HepG2 (cell line): ENCODE data around the gene RHBG. TPM values are rescaled to one million over a fixed set of nuclear protein-coding genes. Genes with fewer than 3 reads are reported as not detected.
A peak's percentile ranks its signal among the peaks of the same experiment; 100 is the strongest.

Experiments
- ATAC-seq: fragments of 200-7000 bp; cut with Tn5 transposase; 3 replicates; pipeline ENCODE4 v1.9.1; 2020; ENCODE audit warnings: mild to moderate bottlenecking, moderate library complexity
- BruUV-seq: library from RNA; stranded (reverse); fragments of 400-500 nt; replicated peaks from 2 replicates; lab custom pipeline; 2021; lab: Mats Ljungman, UMichigan
- CTCF ChIA-PET: fragments of 300-600 bp; formaldehyde crosslinking; extraction: SDS; loops from one replicate; lab custom pipeline; 2021; ENCODE audit warnings: low total read pairs, inconsistent platforms, low intra/inter-chr PET ratio; lab: Yijun Ruan, JAX
- POLR2A ChIA-PET: fragments of 350-600 bp; sonication (Branson Sonifier 250); formaldehyde crosslinking; loops from one replicate; lab custom pipeline; 2020; ENCODE audit warnings: antibody characterized with exemption, inconsistent platforms; lab: Yijun Ruan, JAX
- DNase-seq: peaks from one replicate; pipeline ENCODE4 v3.0.0-alpha.2; 2015; ENCODE audit warnings: low spot score
- FAIRE-seq: peaks from 3 replicates; lab custom pipeline; 2011; peaks lifted over from hg19 to GRCh38; lab: Jason Lieb, UNC
- H2AFZ ChIP-seq: one replicate; pipeline ENCODE4 v1.6.1; 2011; ENCODE audit warnings: low read length, inconsistent platforms
- H3K27ac ChIP-seq: fragments of 300-600 bp; 3 replicates; pipeline ENCODE4 v1.8.0; 2011; ENCODE audit warnings: mixed run types, mild to moderate bottlenecking, mixed read lengths, low read length, inconsistent platforms; ENCODE audit not compliant: insufficient read depth; ENCODE audit errors: extremely low read length
- H3K27me3 ChIP-seq, 2 experiments: fragments of 200-600 bp in 1 of 2; 2 replicates in 1 of 2; 3 replicates in 1 of 2; pipeline versions ENCODE4 v1.6.0 to v1.8.0; 2011; ENCODE audit warnings: low read length in 2 of 2, mild to moderate bottlenecking in 2 of 2, moderate library complexity in 2 of 2, inconsistent platforms in 1 of 2; ENCODE audit not compliant: insufficient read depth in 2 of 2, control insufficient read depth in 1 of 2
- H3K36me3 ChIP-seq, 2 experiments: fragments of 200-600 bp in 1 of 2; replicated peaks in 1 of 2; 2 replicates in 1 of 2; 3 replicates in 1 of 2; pipeline versions ENCODE4 v1.5.1 to v1.8.0; 2011; ENCODE audit warnings: low read length in 2 of 2, inconsistent platforms in 1 of 2; ENCODE audit not compliant: insufficient read depth in 2 of 2, control insufficient read depth in 1 of 2
- H3K4me1 ChIP-seq: 2 replicates; pipeline ENCODE4 v1.5.1; 2012; ENCODE audit warnings: low read length, inconsistent platforms; ENCODE audit not compliant: insufficient read depth
- H3K4me2 ChIP-seq: 2 replicates; pipeline ENCODE4 v1.6.0; 2011; ENCODE audit warnings: low read depth, low read length, inconsistent platforms
- H3K4me3 ChIP-seq, 3 experiments: fragments of 200-600 bp in 1 of 3; sonication (generic), shearing (Covaris generic) in 1 of 3; replicated peaks in 1 of 3; 2 replicates each; pipeline ENCODE4 v1.5.1; 2011 to 2016; ENCODE audit warnings: low read length in 3 of 3, inconsistent platforms in 2 of 3, low read depth in 2 of 3, mild to moderate bottlenecking in 2 of 3, control low read depth in 1 of 3, mixed read lengths in 1 of 3; ENCODE audit not compliant: insufficient read depth in 1 of 3
- H3K79me2 ChIP-seq: one replicate; pipeline ENCODE4 v1.6.1; 2011; ENCODE audit warnings: low read length, inconsistent platforms; ENCODE audit not compliant: insufficient read depth
- H3K9ac ChIP-seq: 2 replicates; pipeline ENCODE4 v1.6.0; 2011; ENCODE audit warnings: mild to moderate bottlenecking, low read depth, low read length, inconsistent platforms; ENCODE audit not compliant: insufficient read depth
- H3K9me3 ChIP-seq: 2 replicates; pipeline ENCODE4 v1.5.1; 2012; ENCODE audit warnings: mild to moderate bottlenecking, low read length
- H4K20me1 ChIP-seq: 2 replicates; pipeline ENCODE4 v1.6.0; 2011; ENCODE audit warnings: inconsistent platforms, mild to moderate bottlenecking, low read length, moderate library complexity; ENCODE audit not compliant: insufficient read depth
- NR3C1 ChIP-seq: sonication (generic); formaldehyde crosslinking; IDR thresholded peaks from 2 replicates; pipeline ENCODE4 v1.4.0; 2020; ENCODE audit warnings: missing genetic modification reagents
- RFX1 ChIP-seq: fragments of 450-650 bp; IDR thresholded peaks from 2 replicates; pipeline ENCODE4 v1.6.1; 2017
- WGBS: methylation state at CpG from one replicate; pipeline ENCODE4 v1.1.6; 2017; ENCODE audit warnings: low lambda C conversion rate; 5-methylcytosine and 5-hydroxymethylcytosine counted together
- in situ Hi-C: cut with HindIII; loops from 2 replicates; pipeline ENCODE4 v1.10.0; 2017; ENCODE audit warnings: low pct_unique_long_range_greater_than_20kb; ENCODE audit not compliant: extremely low pct_ligation_motif_present
- intact Hi-C: fragments of 100-400 bp; cut with micrococcal nuclease; formaldehyde crosslinking; loops from one replicate; pipeline ENCODE4 v1.10.0; 2022; ENCODE audit not compliant: unreplicated experiment
- polyA plus RNA-seq, 8 experiments: library from polyadenylated mRNA; depleted of rRNA in 3 of 8; stranded (reverse) in 7 of 8; unstranded in 1 of 8; fragments of >200 nt; fragmentation: Illumina TruSeq in 4 of 8; extraction: Trizol in 4 of 8; gene quantifications; 2 replicates each; pipeline versions ENCODE4 v1.2.1 to v1.2.3, GENCODE V29; 2011 to 2016; ENCODE audit warnings: low read depth in 4 of 8, missing spikeins in 1 of 8, mixed read lengths in 1 of 8; ENCODE audit not compliant: insufficient read depth in 1 of 8
- total RNA-seq, 5 experiments: library from RNA; depleted of rRNA; stranded (reverse); fragments of >200 nt; fragmentation: Illumina TruSeq; extraction: Trizol; gene quantifications; 2 replicates each; pipeline ENCODE4 v1.2.3, GENCODE V29; 2016; ENCODE audit warnings: low read depth in 1 of 5
- TF ChIP-seq, protein P1 (sequence below): sonication (generic); formaldehyde crosslinking; IDR thresholded peaks from 2 replicates; pipeline ENCODE4 v1.4.0; 2020; ENCODE audit warnings: missing genetic modification reagents

The RHBG gene
- total and polyA plus RNA-seq, 2 of the 13 experiments (the other 11 are each of a cell fraction or from before 2014, with no cell fraction given): 61.8 to 73.5 TPM

DNA sequence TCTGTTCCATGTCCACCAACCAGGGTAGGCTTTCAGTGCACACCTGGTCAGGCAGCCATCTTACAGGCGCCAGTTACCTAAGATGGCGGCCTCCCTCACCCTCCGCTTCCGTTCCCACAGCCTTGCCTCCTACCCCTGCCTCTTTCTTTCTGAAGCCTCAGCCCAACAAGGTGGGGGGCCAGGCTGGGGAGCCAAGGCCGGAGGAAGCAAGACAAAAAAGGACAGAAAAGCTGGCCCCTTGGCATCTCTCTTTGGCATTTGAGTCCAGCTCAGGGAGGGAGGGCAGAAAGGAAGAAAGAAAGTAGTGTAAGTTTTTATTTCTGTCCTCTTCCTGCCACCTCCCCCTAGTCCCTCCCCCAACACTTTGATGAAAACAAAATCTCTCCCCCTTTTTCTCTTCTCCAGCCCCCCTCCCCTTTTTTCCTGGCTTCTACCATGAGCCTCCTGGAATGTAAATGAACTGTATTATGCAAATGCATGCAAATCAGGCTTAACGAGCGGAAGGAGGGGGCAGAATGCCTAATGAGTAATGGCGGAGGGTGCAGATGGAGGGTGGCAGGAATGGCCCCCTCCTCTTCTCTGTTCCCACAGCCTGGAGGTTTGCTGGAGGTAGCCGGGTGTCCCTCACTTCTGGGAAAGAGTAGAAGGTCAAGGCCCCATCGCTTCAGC is 43.8 kb downstream of the RHBG start:
- in situ Hi-C loops: no loop called here
- Histone ChIP-seq H3K4me1 (no peaks in the 10 kb centered on the region), H3K27ac (no peak overlapping the region), H3K79me2 (no peaks in the 10 kb centered on the region), H4K20me1 (no peaks in the 10 kb centered on the region), H3K4me3 (no peak overlapping the region), H3K9me3 (no peaks in the 10 kb centered on the region), H3K4me2 (no peak overlapping the region), H3K27me3 (peaks cover 3 to 47% of the 10 kb centered on the region in 2 experiments; a peak in 3 of 5 replicates), H3K36me3 (no peaks in the 10 kb centered on the region), H2AFZ (no peak overlapping the region), H3K9ac (no peak overlapping the region)
- DNase-seq (no peak), ATAC-seq (no peak), FAIRE-seq (no peak)
- POLR2A ChIA-PET: no interaction called here
- CTCF ChIA-PET: no interaction called here
- WGBS: 47% methylated on average over 10 of the region's 10 CpGs
- TF ChIP-seq, protein P1, sequence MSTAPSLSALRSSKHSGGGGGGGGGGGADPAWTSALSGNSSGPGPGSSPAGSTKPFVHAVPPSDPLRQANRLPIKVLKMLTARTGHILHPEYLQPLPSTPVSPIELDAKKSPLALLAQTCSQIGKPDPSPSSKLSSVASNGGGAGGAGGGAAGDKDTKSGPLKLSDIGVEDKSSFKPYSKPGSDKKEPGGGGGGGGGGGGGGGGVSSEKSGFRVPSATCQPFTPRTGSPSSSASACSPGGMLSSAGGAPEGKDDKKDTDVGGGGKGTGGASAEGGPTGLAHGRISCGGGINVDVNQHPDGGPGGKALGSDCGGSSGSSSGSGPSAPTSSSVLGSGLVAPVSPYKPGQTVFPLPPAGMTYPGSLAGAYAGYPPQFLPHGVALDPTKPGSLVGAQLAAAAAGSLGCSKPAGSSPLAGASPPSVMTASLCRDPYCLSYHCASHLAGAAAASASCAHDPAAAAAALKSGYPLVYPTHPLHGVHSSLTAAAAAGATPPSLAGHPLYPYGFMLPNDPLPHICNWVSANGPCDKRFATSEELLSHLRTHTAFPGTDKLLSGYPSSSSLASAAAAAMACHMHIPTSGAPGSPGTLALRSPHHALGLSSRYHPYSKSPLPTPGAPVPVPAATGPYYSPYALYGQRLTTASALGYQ (CRISPR knock-in tag): no peak
- BruUV-seq: no TSS peak
- intact Hi-C loops: no loop called here

DNA sequence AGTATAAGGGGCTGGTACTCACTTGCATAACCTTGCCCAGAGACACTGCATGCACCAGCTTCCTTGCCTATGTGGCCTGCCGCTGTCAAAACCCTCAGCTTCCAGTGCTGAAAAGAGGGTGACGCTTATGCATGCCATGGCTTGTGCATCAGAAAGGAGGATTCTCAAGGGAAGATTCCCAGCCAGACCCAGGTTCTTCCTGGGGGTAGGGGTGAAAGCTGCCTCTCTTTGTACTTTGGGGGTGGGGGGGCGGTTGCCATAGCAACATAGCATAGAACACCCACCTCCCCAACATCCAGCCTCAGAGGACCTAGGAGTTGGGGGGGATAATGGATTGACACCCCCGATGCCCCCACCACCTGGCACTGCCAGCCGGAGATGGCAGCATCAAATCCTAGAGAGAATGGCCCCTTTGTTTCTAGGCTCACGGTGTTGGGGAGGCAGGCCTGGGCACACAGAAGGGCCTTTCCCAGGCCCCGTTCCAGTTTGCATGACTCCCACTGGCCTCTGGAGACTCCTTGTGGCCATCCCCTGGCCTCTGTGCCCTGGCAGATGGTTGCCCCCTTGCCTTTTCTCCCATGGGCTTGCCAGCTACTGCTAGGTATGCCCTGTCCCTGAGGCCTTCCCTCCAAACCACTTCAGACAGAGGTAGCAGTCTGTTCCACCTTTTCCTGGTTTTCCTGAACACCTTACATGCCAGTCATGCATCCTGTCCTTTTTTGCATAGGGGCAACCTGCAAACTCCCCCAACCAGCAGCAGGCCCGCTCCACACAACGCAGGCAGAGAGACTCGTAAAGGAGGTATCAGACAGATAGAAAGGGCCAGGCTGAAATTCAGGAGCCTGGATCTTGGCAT is 44.6 kb downstream of the RHBG start:
- POLR2A ChIA-PET: no interaction called here
- no peak overlapping the region for H3K4me3 ChIP-seq
- no peak for FAIRE-seq
- H2AFZ ChIP-seq: no peak overlapping the region
- no peak for TF ChIP-seq NR3C1 (CRISPR knock-in tag)
- TF ChIP-seq RFX1: peak; percentile 7; the same call in 1 of the 2 replicates
- TF ChIP-seq, all 625 proteins: peak for 1
- H3K4me1 ChIP-seq: no peaks in the 10 kb centered on the region
- DNase-seq (no peak), ATAC-seq (no peak)
- WGBS: 34% methylated on average over 5 of the region's 10 CpGs
- peaks cover 1 to 42% of the 10 kb centered on the region in 2 experiments for H3K27me3 ChIP-seq
- CTCF ChIA-PET: no interaction called here
- no TSS peak for BruUV-seq
- intact Hi-C loops: no loop called here
- H3K4me2 ChIP-seq: no peak overlapping the region
- in situ Hi-C loops: no loop called here
- H3K36me3 ChIP-seq: no peaks in the 10 kb centered on the region
- no peaks in the 10 kb centered on the region for H3K9me3 ChIP-seq
- H3K9ac ChIP-seq: no peak overlapping the region
- no peaks in the 10 kb centered on the region for H4K20me1 ChIP-seq
- H3K27ac ChIP-seq: no peak overlapping the region
- H3K79me2 ChIP-seq: no peaks in the 10 kb centered on the region
